HEK293T (cell line): ENCODE results near the gene PLA2G1B.

ENCODE experiments used
- BHLHE40 ChIP-seq: fragments of 450-650 bp; IDR thresholded peaks from 2 replicates; pipeline ENCODE4 v1.6.1; 2016; ENCODE audit warnings: mild to moderate bottlenecking, moderate library complexity, borderline replicate concordance
- ELF4 ChIP-seq: fragments of 450-650 bp; IDR thresholded peaks from 2 replicates; pipeline ENCODE4 v1.6.1; 2017; ENCODE audit warnings: antibody characterized with exemption
- FOXA1 ChIP-seq: fragments of 450-650 bp; IDR thresholded peaks from 2 replicates; pipeline ENCODE4 v1.6.1; 2016; ENCODE audit warnings: mild to moderate bottlenecking
- FOXK2 ChIP-seq: fragments of 450-650 bp; IDR thresholded peaks from 2 replicates; pipeline ENCODE4 v1.6.1; 2016; ENCODE audit warnings: mild to moderate bottlenecking
- FOXM1 ChIP-seq: fragments of 450-650 bp; IDR thresholded peaks from 2 replicates; pipeline ENCODE4 v1.6.1; 2017; ENCODE audit warnings: mild to moderate bottlenecking, borderline replicate concordance
- HDGF ChIP-seq: fragments of 450-650 bp; IDR thresholded peaks from 2 replicates; pipeline ENCODE4 v1.6.1; 2017; ENCODE audit warnings: antibody characterized with exemption, borderline replicate concordance
- L3MBTL2 ChIP-seq: fragments of 450-650 bp; conservative IDR thresholded peaks from 2 replicates; pipeline ENCODE4 v1.6.1; 2016; ENCODE audit warnings: mild to moderate bottlenecking
- LEF1 ChIP-seq: fragments of 450-650 bp; IDR thresholded peaks from 2 replicates; pipeline ENCODE4 v1.6.1; 2017; ENCODE audit warnings: mild to moderate bottlenecking, borderline replicate concordance
- NFRKB ChIP-seq: fragments of 450-650 bp; IDR thresholded peaks from 2 replicates; pipeline ENCODE4 v1.6.1; 2016; ENCODE audit warnings: mild to moderate bottlenecking, moderate library complexity
- SP1 ChIP-seq: fragments of 450-650 bp; IDR thresholded peaks from 2 replicates; pipeline ENCODE4 v1.6.1; 2017
- SUZ12 ChIP-seq: fragments of 450-650 bp; IDR thresholded peaks from 2 replicates; pipeline ENCODE4 v1.6.1; 2016; ENCODE audit warnings: mild to moderate bottlenecking
- TARDBP ChIP-seq: fragments of 450-650 bp; IDR thresholded peaks from 2 replicates; pipeline ENCODE4 v1.6.1; 2016
- ZNF384 ChIP-seq: fragments of 450-650 bp; IDR thresholded peaks from 2 replicates; pipeline ENCODE4 v1.6.1; 2016
- TF ChIP-seq, protein P1 (sequence below): fragments of 450-650 bp; IDR thresholded peaks from 2 replicates; pipeline ENCODE4 v1.6.1; 2016

DNA sequence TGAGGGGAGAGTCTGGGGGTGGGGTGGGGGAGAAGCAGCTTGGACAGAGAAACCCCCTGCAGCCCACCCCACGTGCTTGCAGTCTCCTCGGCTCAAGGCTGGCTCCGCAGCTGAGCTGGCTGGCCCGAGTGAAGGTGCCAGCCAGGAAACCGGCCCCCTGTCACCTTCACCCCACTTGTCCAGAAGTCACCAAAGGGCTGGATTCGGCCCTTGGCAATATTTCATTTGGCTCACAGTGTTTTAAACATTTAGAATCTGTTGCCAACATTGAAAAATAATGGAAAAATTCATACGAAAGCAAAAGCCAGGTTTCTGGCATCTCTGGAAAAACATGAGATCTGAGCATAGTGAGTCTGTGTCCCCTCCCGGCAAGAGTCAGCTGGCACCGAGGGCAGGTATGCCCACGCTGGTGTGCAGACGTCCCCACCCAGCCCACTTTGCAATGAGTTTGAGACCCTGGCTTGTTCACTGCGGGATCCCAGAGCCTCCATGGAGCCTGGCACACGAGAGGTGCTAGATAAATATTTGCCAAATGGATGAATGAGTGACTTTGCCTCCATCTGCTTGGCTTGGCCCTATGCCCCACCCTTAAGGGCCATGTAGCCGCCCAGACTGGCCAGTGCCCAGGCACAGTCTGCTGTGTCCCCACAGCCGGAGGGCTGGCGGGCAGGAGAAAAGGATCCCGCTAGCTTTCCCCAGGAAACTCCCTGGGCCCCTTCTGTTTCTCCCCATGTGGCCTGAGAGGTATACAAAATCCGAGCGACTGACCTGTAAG is 23.2 kb upstream of the PLA2G1B start:
- TF ChIP-seq FOXA1, result no peak
- TF ChIP-seq SP1, result no peak
- no peak for TF ChIP-seq BHLHE40
- TF ChIP-seq, protein P1, sequence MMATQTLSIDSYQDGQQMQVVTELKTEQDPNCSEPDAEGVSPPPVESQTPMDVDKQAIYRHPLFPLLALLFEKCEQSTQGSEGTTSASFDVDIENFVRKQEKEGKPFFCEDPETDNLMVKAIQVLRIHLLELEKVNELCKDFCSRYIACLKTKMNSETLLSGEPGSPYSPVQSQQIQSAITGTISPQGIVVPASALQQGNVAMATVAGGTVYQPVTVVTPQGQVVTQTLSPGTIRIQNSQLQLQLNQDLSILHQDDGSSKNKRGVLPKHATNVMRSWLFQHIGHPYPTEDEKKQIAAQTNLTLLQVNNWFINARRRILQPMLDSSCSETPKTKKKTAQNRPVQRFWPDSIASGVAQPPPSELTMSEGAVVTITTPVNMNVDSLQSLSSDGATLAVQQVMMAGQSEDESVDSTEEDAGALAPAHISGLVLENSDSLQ, result no peak
- no peak for TF ChIP-seq ELF4
- TF ChIP-seq ZNF384, result no peak
- no peak for TF ChIP-seq FOXK2
- TF ChIP-seq SUZ12, result no peak
- no peak for TF ChIP-seq NFRKB
- TF ChIP-seq HDGF, result no peak
- no peak for TF ChIP-seq L3MBTL2
- no peak for TF ChIP-seq FOXM1
- no peak for TF ChIP-seq TARDBP
- TF ChIP-seq LEF1, result no peak
